Psoas muscle (tissue), 8 donors: Measurements from ENCODE around the gene RHEX. TPM values are rescaled to one million over a fixed set of nuclear protein-coding genes. Genes with fewer than 3 reads are reported as not detected.

Experiments used
- ATAC-seq, 4 donors: fragments of 200-7000 bp; cut with Tn5 transposase; one replicate each; pipeline ENCODE4 v1.9.1; 2020; ENCODE audit warnings: moderate library complexity in 3 of 4, mild to moderate bottlenecking in 2 of 4
- DNase-seq, 2 donors: peaks; one replicate each; pipeline ENCODE4 v3.0.0-alpha.2; 2020
- H3K27ac ChIP-seq: fragments of 200-600 bp; one replicate; pipeline ENCODE4 v1.8.0; 2022
- H3K27me3 ChIP-seq, 3 donors: fragments of 200-600 bp in 1 of 3; one replicate each; pipeline versions ENCODE4 v1.6.1 to v1.8.0; 2013 to 2022; ENCODE audit warnings: low read length in 2 of 3, mild to moderate bottlenecking in 2 of 3, moderate library complexity in 1 of 3; ENCODE audit not compliant: insufficient read depth in 3 of 3
- H3K36me3 ChIP-seq, 2 donors: fragments of 200-600 bp in 1 of 2; one replicate each; pipeline versions ENCODE4 v1.6.1 to v1.8.0; 2013 to 2022; ENCODE audit warnings: low read depth in 1 of 2, mild to moderate bottlenecking in 1 of 2, moderate library complexity in 1 of 2; ENCODE audit not compliant: insufficient read depth in 1 of 2
- H3K4me1 ChIP-seq: fragments of 200-600 bp; one replicate; pipeline ENCODE4 v1.8.0; 2022
- H3K4me3 ChIP-seq: fragments of 200-600 bp; one replicate; pipeline ENCODE4 v1.8.0; 2022; ENCODE audit warnings: mild to moderate bottlenecking
- H3K9me3 ChIP-seq: fragments of 200-600 bp; one replicate; pipeline ENCODE4 v1.8.0; 2022
- WGBS, 3 donors: extraction: QIAGEN DNeasy Blood & Tissue Kit; methylation state at CpG; one replicate each; pipeline versions ENCODE4 v1.1.6 to v1.1.7; 2013; 5-methylcytosine and 5-hydroxymethylcytosine counted together
- intact Hi-C, 2 donors: fragments of 100-400 bp; cut with DNase I; formaldehyde crosslinking; loops; one replicate each; pipeline versions ENCODE4 v1.11.0 to v1.14.2; 2022
- polyA plus RNA-seq, 3 donors: library from polyadenylated mRNA; stranded (reverse); fragments of 200-250 nt; gene quantifications; one replicate each; pipeline ENCODE4 v1.2.3, GENCODE V29; 2013
- total RNA-seq, 4 donors: library from RNA; stranded (reverse); fragmentation: NEBNext Ultra II Directional in 2 of 4; extraction: Animal tissue kit (Norgen Biotek cat#: 25700) in 2 of 4; gene quantifications; one replicate each; pipeline versions ENCODE4 v1.2.1 to v1.2.4, GENCODE V29; 2021 to 2023
- TF ChIP-seq, protein P1 (sequence below): fragments of 200-600 bp; IDR thresholded peaks from one replicate; pipeline ENCODE4 v1.8.0; 2022; ENCODE audit warnings: antibody characterized with exemption
- donor health status: healthy with polysubstance abuse.
- donor health status: DM: no; HTN: no; CAD: no; lungs with moderate emphysema.
- donor health status: Bipolar disorder and iron deficiency.
- donor health status: healthy.
- donor health status: DM: yes; HTN: yes; CAD: no.
- donor health status: DM: no; HTN: no; CAD: no.
- donor health status: DM: no; HTN: no; CAD: no.
- donor health status: DM: yes; HTN: yes; CAD: no.

RHEX gene
- total and polyA plus RNA-seq, 7 donors, result 0.13 to 0.95 (median 0.40) TPM; not detected in 1

GRCh38 chr1:206110161-206110560, 57.2 kb downstream of the RHEX start:
- WGBS, 3 donors, result 86 to 97% (median 94%) methylated on average over 15 of the region's 15 CpGs
- Histone ChIP-seq H3K4me3 (no peak overlapping the region), H3K9me3 (no peaks in the 10 kb centered on the region), H3K27me3 (peaks cover 0 to 4% (median 0%) of the 10 kb centered on the region in 3 donors), H3K4me1 (no peaks in the 10 kb centered on the region), H3K27ac (no peak overlapping the region), H3K36me3 (no peaks in the 10 kb centered on the region)
- no peak for ATAC-seq
- DNase-seq, result no peak
- intact Hi-C loops, result no loop called here
- TF ChIP-seq, protein P1, sequence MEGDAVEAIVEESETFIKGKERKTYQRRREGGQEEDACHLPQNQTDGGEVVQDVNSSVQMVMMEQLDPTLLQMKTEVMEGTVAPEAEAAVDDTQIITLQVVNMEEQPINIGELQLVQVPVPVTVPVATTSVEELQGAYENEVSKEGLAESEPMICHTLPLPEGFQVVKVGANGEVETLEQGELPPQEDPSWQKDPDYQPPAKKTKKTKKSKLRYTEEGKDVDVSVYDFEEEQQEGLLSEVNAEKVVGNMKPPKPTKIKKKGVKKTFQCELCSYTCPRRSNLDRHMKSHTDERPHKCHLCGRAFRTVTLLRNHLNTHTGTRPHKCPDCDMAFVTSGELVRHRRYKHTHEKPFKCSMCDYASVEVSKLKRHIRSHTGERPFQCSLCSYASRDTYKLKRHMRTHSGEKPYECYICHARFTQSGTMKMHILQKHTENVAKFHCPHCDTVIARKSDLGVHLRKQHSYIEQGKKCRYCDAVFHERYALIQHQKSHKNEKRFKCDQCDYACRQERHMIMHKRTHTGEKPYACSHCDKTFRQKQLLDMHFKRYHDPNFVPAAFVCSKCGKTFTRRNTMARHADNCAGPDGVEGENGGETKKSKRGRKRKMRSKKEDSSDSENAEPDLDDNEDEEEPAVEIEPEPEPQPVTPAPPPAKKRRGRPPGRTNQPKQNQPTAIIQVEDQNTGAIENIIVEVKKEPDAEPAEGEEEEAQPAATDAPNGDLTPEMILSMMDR, result no peak

DNA sequence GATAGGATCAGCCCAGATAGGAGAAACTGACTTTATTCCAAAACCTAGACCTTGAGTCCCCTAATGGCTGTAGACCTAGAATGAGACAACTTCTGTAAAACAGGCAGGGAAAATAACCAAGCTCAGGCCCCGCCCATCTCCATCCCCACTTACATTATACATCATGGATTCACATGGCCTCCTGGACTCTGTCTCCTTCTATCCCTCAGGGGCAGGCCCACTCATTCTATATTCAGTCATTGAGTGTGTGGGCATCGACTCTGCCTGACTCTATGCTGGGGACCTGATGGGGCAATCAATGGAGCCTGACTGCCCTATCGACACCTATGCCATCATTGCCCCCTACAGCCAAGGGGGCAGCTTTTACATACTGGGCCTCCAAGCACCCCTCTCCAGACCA, 57.8 kb downstream of the RHEX start:
- H3K27me3 ChIP-seq, result peaks cover 0 to 4% (median 1%) of the 10 kb centered on the region in 3 donors
- TF ChIP-seq, protein P1, result no peak
- ATAC-seq (no peak), DNase-seq (no peak)
- H3K9me3 ChIP-seq, result no peaks in the 10 kb centered on the region
- H3K4me3 ChIP-seq, result no peak overlapping the region
- WGBS, 3 donors, result 91 to 97% (median 94%) methylated on average over 3 of the region's 3 CpGs
- H3K27ac ChIP-seq, result no peak overlapping the region
- H3K36me3 ChIP-seq, result no peaks in the 10 kb centered on the region
- intact Hi-C loops, result no loop called here
- no peaks in the 10 kb centered on the region for H3K4me1 ChIP-seq

GRCh38 chr1:206111271-206111927, 58.4 kb downstream of the RHEX start:
- Histone ChIP-seq H3K4me1 (no peaks in the 10 kb centered on the region), H3K27ac (no peak overlapping the region), H3K4me3 (no peak overlapping the region), H3K36me3 (no peaks in the 10 kb centered on the region), H3K9me3 (no peaks in the 10 kb centered on the region), H3K27me3 (peaks cover 0 to 4% (median 4%) of the 10 kb centered on the region in 3 donors)
- 84 to 90% (median 85%) methylated on average over 6 of the region's 6 CpGs for WGBS, 3 donors
- ATAC-seq (no peak), DNase-seq (no peak)
- intact Hi-C loops, result no loop called here
- TF ChIP-seq, protein P1, result no peak

DNA sequence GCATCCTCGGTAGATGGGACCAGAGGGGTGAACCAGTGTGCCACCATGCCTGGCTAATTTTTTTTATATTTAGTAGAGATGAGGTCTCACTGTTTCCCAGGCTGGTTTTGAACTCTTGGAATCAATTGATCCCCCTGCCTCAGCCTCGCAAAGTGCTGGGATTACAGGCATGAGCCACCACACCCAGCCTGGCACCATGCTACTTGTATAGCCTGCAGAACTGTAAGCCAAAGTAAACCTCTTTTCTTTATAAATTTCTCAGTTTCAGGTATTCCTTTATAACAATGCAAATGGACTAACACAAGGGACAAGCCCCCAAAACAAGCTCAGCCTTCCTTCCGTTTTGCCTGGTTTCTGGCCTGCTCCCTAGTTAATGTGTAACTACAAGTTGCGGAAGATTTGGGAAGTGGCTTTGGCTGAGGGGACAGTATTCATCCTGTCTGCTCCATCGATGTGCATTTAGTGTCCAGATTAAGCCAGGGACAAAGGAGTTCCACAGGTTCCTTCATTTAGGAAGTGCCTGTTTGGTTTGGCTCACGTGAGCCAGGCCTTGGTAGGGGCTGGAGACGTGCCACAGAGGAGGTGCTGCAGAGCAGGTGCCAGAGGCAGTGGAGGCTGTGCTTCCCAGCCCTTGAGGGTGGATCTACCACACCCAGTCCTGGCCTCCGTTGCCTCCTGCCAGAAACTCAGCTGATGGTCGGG, 59.8 kb downstream of the RHEX start:
- no peak overlapping the region for H3K27ac ChIP-seq
- 65 to 74% (median 71%) methylated on average over 9 of the region's 9 CpGs for WGBS, 3 donors
- H3K27me3 ChIP-seq, result peaks cover 0 to 18% (median 5%) of the 10 kb centered on the region in 3 donors
- TF ChIP-seq, protein P1, result no peak
- H3K36me3 ChIP-seq, result no peaks in the 10 kb centered on the region
- intact Hi-C loops, result no loop called here
- no peak overlapping the region for H3K4me3 ChIP-seq
- peaks cover 4% of the 10 kb centered on the region for H3K4me1 ChIP-seq
- no peak for ATAC-seq
- H3K9me3 ChIP-seq, result no peaks in the 10 kb centered on the region
- DNase-seq, result no peak
